Measurements from ENCODE around the gene P4HA1. TPM values are rescaled to one million over a fixed set of nuclear protein-coding genes. Genes with fewer than 3 reads are reported as not detected.

Gene P4HA1
- total RNA-seq, 2 experiments from 2014 or later: 30.9 to 31.2 TPM

DNA sequence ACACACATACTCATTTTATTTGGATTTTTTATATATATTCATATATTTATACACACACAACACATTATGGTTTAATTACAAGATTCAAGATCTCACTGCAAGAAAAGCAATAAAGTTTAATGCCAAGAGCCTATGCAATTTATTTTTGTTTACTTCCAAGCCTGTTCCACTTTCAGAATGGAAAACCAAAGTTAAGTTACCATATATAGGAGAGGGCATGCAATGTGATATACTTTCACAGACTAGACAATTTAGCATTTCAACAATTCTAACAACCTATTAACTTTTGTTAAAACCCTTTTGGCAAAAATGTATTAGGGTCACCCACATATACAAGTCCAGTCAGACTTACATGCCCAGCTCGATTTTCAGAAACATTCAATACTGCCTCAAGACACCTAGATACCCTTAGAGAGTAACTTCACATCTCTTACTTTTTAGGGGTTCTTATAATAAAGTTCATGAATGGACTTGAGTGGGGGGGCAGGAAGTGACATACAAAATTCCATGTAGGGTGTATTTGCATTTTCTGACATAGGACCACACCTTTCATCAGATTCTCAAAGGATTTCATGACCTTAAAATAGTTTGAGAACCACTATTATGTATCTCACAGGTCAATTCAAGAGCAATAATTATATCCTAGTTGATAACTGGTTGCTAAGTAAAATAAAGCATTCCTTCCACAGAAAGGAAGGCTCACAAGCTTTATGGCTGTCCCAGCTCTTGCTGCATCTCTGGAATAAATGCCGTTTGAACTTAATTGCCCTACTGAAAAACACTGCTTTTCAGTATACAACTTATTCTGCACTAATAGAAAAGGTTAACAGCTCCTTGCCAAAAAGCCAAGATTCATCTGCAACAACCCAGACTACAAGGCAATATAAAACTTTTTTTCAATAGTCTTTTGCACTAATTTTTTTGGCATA lies 2.5 kb downstream of the P4HA1 start:
- no peaks in the 10 kb centered on the region for H3K9me3 Mint-ChIP-seq
- no peaks in the 10 kb centered on the region for H3K27me3 Mint-ChIP-seq
- H3K4me1 Mint-ChIP-seq (ENCODE audit: low read depth): peaks cover 29% of the 10 kb centered on the region
- DNase-seq: no peak
- H3K4me3 Mint-ChIP-seq: peak overlapping the region; percentile 92
- no peak overlapping the region for H3K27ac Mint-ChIP-seq
- CTCF ChIA-PET: interaction anchor here (0.8 to 2.3 kb wide), 5 partner anchors 32 to 850 kb away, joined by 3 to 10 read pairs (median 4); partner anchors contain the start of genes ECD and FAM149B1
- POLR2A ChIA-PET: no interaction called here
- H3K36me3 Mint-ChIP-seq: peaks cover 8% of the 10 kb centered on the region
- intact Hi-C loops (cut with micrococcal nuclease): no loop called here

DNA sequence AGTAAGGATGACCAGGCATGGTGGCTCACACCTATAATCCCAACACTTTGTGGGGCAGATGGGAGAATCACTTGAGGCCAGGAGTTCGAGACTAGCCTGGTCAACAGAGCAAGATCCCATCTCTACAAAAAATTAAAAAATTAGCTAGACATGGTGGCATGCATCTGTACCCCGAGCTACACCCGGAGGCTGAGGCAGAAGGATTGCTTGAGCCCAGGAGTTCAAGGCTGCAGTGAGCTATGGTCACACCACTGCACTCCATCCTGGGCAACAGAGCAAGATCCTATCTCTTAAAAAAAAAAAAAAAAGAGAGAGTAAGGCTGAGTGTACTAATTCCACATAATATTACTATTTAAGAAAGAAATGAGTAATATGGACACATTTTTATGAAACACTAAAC lies 3.8 kb downstream of the P4HA1 start:
- Mint-ChIP-seq H3K4me3 (no peak overlapping the region), H3K4me1 (ENCODE audit: low read depth) (peaks cover 34% of the 10 kb centered on the region), H3K27me3 (no peaks in the 10 kb centered on the region), H3K9me3 (no peaks in the 10 kb centered on the region), H3K36me3 (peaks cover 8% of the 10 kb centered on the region), H3K27ac (no peak overlapping the region)
- CTCF ChIA-PET: interaction anchor here (0.6 to 1.3 kb wide), 3 partner anchors 30 to 66 kb away, joined by 3 to 4 read pairs (median 4); no protein-coding TSS in a partner anchor
- POLR2A ChIA-PET: no interaction called here
- no peak for DNase-seq
- intact Hi-C loops (cut with micrococcal nuclease): no loop called here

DNA sequence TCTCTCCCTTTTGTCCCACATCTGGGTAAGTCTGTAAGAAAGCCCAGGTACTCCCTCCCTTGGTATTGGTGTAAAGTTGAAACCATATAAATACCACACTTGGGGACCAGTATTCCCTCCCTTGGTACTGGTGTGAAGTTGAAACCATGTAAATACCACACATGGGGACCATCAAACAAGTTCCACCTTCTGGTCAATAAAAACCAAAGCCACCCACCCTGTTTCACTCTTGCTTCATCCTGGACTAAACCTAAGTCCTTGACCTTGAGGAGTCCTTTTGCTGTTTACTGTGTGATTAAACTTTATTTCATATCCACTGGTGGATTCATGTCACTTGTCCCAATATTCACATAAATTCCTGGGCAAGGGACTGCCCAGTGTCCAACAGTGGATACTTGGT lies 8.4 kb downstream of the P4HA1 start:
- Mint-ChIP-seq H3K36me3 (peaks cover 5% of the 10 kb centered on the region), H3K27ac (no peak overlapping the region), H3K9me3 (no peaks in the 10 kb centered on the region), H3K4me1 (ENCODE audit: low read depth) (peaks cover 14% of the 10 kb centered on the region), H3K4me3 (no peak overlapping the region), H3K27me3 (no peaks in the 10 kb centered on the region)
- ChIA-PET POLR2A (no interaction called here), CTCF (no interaction called here)
- intact Hi-C loops (cut with micrococcal nuclease): no loop called here
- no peak for DNase-seq

DNA sequence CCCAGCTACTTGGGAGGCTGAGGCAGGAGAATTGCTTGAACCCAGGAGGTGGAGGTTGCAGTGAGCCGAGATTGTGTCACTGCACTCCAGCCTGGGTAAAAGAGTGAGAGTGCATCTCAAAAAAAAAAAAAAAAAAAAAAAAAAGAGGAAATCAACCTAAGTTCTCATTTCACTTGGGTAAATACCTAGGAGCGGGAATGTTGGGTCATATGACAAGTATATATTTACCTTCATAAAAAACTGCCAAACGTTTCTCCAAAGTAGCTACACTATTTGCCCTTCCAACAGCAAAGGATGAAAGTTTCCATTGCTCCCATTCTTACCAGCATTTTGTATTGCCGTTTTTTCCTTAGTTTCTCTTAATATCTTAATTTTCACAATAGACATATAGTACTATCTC lies 9.8 kb downstream of the P4HA1 start:
- intact Hi-C loops (cut with micrococcal nuclease): no loop called here
- H3K27ac Mint-ChIP-seq: no peak overlapping the region
- DNase-seq: no peak
- H3K4me3 Mint-ChIP-seq: no peak overlapping the region
- peaks cover 4% of the 10 kb centered on the region for H3K36me3 Mint-ChIP-seq
- POLR2A ChIA-PET: no interaction called here
- H3K27me3 Mint-ChIP-seq: no peaks in the 10 kb centered on the region
- no peaks in the 10 kb centered on the region for H3K9me3 Mint-ChIP-seq
- CTCF ChIA-PET: no interaction called here
- peaks cover 15% of the 10 kb centered on the region for H3K4me1 Mint-ChIP-seq (ENCODE audit: low read depth)

DNA sequence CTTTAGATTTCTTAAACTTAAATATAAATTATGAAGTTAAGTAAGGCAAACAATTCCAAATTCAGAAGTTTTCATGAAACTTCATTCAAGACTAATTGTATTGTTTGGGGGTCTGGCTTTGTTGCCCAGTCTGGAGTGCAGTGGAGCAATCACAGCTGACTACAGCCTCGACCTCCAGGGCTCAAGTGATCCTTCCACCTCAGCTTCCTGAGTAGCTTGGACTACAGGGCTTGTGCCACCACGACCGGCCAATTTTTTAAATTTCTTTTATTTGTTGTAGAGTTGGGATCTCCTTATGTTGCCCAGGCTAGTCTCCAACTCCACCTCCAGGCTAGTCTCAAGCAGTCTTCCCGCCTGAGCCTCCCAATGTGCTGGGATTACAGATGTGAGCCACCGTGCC lies 12.5 kb downstream of the P4HA1 start:
- intact Hi-C loops (cut with micrococcal nuclease): no loop called here
- no peaks in the 10 kb centered on the region for H3K27me3 Mint-ChIP-seq
- ChIA-PET CTCF (interaction anchor here (1.4 to 2.1 kb wide), 2 partner anchors 13 to 24 kb away, joined by 4 to 8 read pairs; no protein-coding TSS in a partner anchor), POLR2A (no interaction called here)
- no peaks in the 10 kb centered on the region for H3K9me3 Mint-ChIP-seq
- no peak overlapping the region for H3K4me3 Mint-ChIP-seq
- no peak for DNase-seq
- H3K4me1 Mint-ChIP-seq (ENCODE audit: low read depth): peaks cover 16% of the 10 kb centered on the region
- H3K36me3 Mint-ChIP-seq: peaks cover 3% of the 10 kb centered on the region
- no peak overlapping the region for H3K27ac Mint-ChIP-seq

DNA sequence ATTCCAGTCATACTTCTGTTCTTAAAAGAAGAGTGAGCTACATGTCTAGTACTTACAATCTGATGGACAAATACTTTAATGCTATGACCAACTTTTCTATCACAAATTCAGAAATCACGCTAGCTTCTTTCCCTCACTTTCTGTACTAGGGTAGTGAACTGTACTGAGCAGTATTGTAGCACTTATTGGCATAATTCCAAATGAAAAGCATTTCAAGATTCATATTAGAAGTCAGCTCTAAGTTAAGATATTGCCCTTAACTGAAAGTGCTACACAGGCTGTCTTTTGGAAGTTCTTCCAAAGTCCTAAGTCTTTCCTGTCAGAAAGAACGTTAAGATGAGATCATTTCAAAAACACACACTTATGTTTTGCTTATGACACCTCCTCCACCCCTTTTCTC lies 13.4 kb downstream of the P4HA1 start:
- no peak for DNase-seq
- intact Hi-C loops (cut with micrococcal nuclease): no loop called here
- peaks cover 3% of the 10 kb centered on the region for H3K36me3 Mint-ChIP-seq
- H3K4me1 Mint-ChIP-seq (ENCODE audit: low read depth): peaks cover 11% of the 10 kb centered on the region
- no peaks in the 10 kb centered on the region for H3K27me3 Mint-ChIP-seq
- CTCF ChIA-PET: interaction anchor here (1.4 to 2.1 kb wide), 2 partner anchors 13 to 23 kb away, joined by 6 to 8 read pairs; no protein-coding TSS in a partner anchor
- H3K9me3 Mint-ChIP-seq: no peaks in the 10 kb centered on the region
- POLR2A ChIA-PET: no interaction called here
- no peak overlapping the region for H3K27ac Mint-ChIP-seq
- no peak overlapping the region for H3K4me3 Mint-ChIP-seq

- no peaks in the 10 kb centered on the region for H3K9me3 Mint-ChIP-seq
- DNase-seq: no peak
- H3K27me3 Mint-ChIP-seq: no peaks in the 10 kb centered on the region
- no peak overlapping the region for H3K27ac Mint-ChIP-seq
- H3K4me3 Mint-ChIP-seq: no peak overlapping the region
- peaks cover 3% of the 10 kb centered on the region for H3K36me3 Mint-ChIP-seq
- H3K4me1 Mint-ChIP-seq (ENCODE audit: low read depth): peaks cover 24% of the 10 kb centered on the region
- intact Hi-C loops (cut with micrococcal nuclease): no loop called here
- CTCF ChIA-PET: interaction anchor here (1.0 kb wide), 1 partner anchor 18 kb away, joined by 3 read pairs; no protein-coding TSS in a partner anchor
- POLR2A ChIA-PET: interaction anchor here (0.9 to 1.2 kb wide), 2 partner anchors 16 to 17 kb away, joined by 5 read pairs; partner anchors contain the start of gene P4HA1
Measured at GRCh38 chr10:73079779-73080541, 16.7 kb downstream of the P4HA1 start.

GRCh38 chr10:73076360-73077183 lies 20.1 kb downstream of the P4HA1 start:
- DNase-seq: no peak
- CTCF ChIA-PET: interaction anchor here (1.8 to 2.1 kb wide), 2 partner anchors 15 to 19 kb away, joined by 5 to 6 read pairs; no protein-coding TSS in a partner anchor
- no peak overlapping the region for H3K4me3 Mint-ChIP-seq
- H3K4me1 Mint-ChIP-seq (ENCODE audit: low read depth): peaks cover 18% of the 10 kb centered on the region
- H3K9me3 Mint-ChIP-seq: no peaks in the 10 kb centered on the region
- peak overlapping the region; percentile 28 for H3K27ac Mint-ChIP-seq
- peaks cover 11% of the 10 kb centered on the region for H3K36me3 Mint-ChIP-seq
- intact Hi-C loops (cut with micrococcal nuclease): no loop called here
- POLR2A ChIA-PET: interaction anchor here (0.8 to 1.1 kb wide), 2 partner anchors 19 to 21 kb away, joined by 3 to 4 read pairs; no protein-coding TSS in a partner anchor
- H3K27me3 Mint-ChIP-seq: no peaks in the 10 kb centered on the region

DNA sequence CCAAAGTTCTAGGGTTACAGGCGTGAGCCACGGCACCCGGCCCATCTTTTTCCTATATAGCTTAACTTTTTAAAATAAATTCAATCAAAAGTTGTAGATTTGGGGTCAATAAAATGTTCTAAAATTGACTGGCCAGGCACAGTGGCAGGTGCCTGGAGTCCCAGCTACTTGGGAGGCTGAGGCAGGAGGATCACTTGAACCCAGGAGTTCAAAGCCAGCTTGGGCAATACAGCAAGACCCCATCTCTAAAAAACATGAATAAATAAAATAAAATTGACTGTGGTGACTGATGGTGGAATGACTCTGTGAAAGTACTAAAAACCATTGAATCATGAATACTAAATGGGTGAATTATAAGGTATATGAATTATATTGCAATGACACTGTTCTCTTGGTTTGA lies 20.8 kb downstream of the P4HA1 start:
- Mint-ChIP-seq H3K9me3 (no peaks in the 10 kb centered on the region), H3K4me1 (ENCODE audit: low read depth) (peaks cover 18% of the 10 kb centered on the region), H3K27ac (no peak overlapping the region), H3K27me3 (no peaks in the 10 kb centered on the region), H3K36me3 (peaks cover 14% of the 10 kb centered on the region), H3K4me3 (no peak overlapping the region)
- CTCF ChIA-PET: no interaction called here
- DNase-seq: no peak
- POLR2A ChIA-PET: interaction anchor here (1.1 kb wide), 1 partner anchor 21 kb away, joined by 3 read pairs; no protein-coding TSS in a partner anchor
- intact Hi-C loops (cut with micrococcal nuclease): no loop called here

DNA sequence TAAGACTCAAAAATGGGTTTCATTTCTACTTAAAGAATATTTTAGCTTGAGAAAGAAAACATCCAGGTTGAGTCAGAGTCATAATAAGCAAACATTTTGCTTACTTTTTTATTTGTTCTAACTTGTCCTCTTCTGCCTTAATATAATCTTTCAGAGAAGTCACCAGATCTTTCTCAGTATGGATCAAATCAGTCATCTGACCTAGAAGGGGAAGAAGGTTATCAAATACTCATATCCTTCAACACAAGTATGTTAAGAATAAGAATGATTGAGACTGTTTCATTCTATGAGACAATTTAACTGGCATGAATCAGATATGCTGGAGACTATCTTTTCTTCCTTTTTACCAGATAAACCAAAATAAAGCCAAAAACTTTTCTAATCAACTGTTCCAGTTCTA lies 23.0 kb downstream of the P4HA1 start:
- Mint-ChIP-seq H3K27me3 (no peaks in the 10 kb centered on the region), H3K36me3 (peaks cover 19% of the 10 kb centered on the region), H3K4me1 (ENCODE audit: low read depth) (peaks cover 13% of the 10 kb centered on the region), H3K27ac (no peak overlapping the region), H3K4me3 (no peak overlapping the region), H3K9me3 (no peaks in the 10 kb centered on the region)
- intact Hi-C loops (cut with micrococcal nuclease): no loop called here
- no peak for DNase-seq
- ChIA-PET POLR2A (no interaction called here), CTCF (no interaction called here)

DNA sequence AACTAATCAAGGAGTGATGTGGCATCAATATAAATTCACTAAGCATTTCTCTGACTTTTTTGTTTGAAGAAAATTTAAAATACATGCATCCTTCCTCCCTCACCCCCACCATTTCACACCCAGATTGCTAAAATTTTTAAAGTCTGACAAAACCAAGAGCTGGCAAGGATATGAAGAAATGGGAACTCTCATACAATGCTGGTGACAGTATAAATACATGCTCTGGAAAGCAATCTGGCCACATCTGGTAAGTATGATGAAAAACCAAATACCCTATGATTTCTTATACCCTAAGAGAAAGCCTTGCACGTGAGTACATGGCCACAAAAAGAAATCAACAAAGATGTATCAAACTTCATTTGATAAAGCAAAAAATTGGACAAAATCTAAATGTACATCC lies 31.2 kb downstream of the P4HA1 start:
- DNase-seq: no peak
- Mint-ChIP-seq H3K4me1 (ENCODE audit: low read depth) (peaks cover 7% of the 10 kb centered on the region), H3K27ac (no peak overlapping the region), H3K27me3 (no peaks in the 10 kb centered on the region), H3K9me3 (no peaks in the 10 kb centered on the region), H3K4me3 (no peak overlapping the region), H3K36me3 (peaks cover 28% of the 10 kb centered on the region)
- intact Hi-C loops (cut with micrococcal nuclease): no loop called here
- ChIA-PET POLR2A (no interaction called here), CTCF (no interaction called here)
